BJ (cell line): ENCODE data around the gene MSL3B.

Experiments used
- CTCF ChIA-PET: fragments of 350-600 bp; formaldehyde crosslinking; extraction: SDS; loops from one replicate; lab custom pipeline; 2021; ENCODE audit warnings: antibody characterized with exemption, inconsistent platforms; lab: Yijun Ruan, JAX
- POLR2A ChIA-PET: fragments of 300-600 bp; sonication (Branson Sonifier 250); formaldehyde crosslinking; extraction: SDS; loops from one replicate; lab custom pipeline; 2021; ENCODE audit warnings: antibody characterized with exemption; lab: Charles Lee
- DNase-seq: peaks from one replicate; pipeline ENCODE4 v3.0.0-alpha.2; 2011; ENCODE audit warnings: low read depth
- H3K27me3 ChIP-seq: 2 replicates; pipeline ENCODE4 v1.6.0; 2011; ENCODE audit warnings: low read length; ENCODE audit not compliant: control insufficient read depth, insufficient read depth
- H3K36me3 ChIP-seq: 2 replicates; pipeline ENCODE4 v1.5.1; 2011; ENCODE audit warnings: low read length; ENCODE audit not compliant: control insufficient read depth, insufficient read depth
- H3K4me3 ChIP-seq: 2 replicates; pipeline ENCODE4 v1.5.1; 2011; ENCODE audit warnings: low read depth, mild to moderate bottlenecking, control low read depth, low read length
- CTCF ChIP-seq: IDR thresholded peaks from 2 replicates; pipeline ENCODE4 v1.5.1; 2011; ENCODE audit warnings: low read depth, mild to moderate bottlenecking, control low read depth, inconsistent platforms, low read length, moderate library complexity; ENCODE audit not compliant: insufficient read depth

MSL3B gene

DNA sequence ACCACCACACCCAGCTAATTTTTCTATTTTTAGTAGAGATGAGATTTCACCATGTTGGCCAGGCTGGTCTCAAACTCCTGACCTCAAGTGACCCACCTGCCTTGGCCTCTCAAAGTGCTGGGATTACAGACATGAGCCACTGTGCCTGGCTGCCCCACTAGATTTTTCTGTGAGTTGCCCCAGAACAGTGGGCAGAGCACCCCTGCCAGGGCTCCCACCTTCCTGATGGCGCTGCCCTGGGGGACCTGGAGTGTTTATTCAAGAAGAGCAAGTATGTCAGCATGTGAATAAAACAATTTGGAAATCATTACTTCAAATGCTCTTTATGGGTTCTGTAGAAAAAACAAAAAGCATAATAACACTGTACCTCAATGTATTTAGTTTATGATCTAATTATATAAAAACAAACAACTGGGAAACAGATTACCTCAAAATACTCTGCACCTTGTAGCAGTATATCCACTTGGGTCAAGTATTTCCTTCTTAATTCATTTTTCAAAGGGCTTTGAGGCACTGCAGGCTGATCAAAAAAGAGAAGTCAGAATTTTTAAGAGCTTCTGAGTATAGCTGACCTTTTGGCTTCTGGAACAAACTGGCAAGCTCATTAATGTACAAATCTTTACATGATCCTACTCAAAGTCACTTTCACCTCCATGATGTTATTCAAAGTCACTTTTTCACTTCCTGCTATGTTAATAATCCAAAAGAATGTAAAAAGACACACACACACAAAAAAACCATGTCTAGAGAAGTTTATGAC, 22.7 kb downstream of the MSL3B start:
- Histone ChIP-seq H3K27me3 (no peaks in the 10 kb centered on the region), H3K4me3 (no peak overlapping the region), H3K36me3 (peaks cover 2% of the 10 kb centered on the region)
- POLR2A ChIA-PET: no interaction called here
- no peak for DNase-seq
- CTCF ChIA-PET: no interaction called here
- no peak for TF ChIP-seq CTCF

DNA sequence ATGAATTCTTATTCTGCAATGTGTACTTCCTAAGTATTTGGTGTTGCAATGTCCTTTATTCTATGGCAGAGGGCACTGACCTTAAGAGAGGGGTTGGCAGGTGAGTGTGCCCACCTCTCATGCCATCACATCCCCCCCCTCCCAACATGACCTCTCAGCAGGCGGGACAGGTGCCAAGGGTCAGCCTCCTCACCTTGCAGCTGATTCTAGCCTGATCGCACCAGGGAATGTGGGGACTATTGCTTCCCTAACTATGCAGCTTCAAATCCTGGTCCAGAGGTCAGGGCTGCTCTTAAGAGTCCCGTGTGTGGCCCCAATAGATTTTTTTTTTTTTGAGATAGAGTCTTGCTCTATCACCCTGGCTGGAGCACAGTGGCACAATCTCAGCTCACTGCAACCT, 23.4 kb downstream of the MSL3B start:
- no peak for DNase-seq
- CTCF ChIA-PET: no interaction called here
- H3K36me3 ChIP-seq: peaks cover 2% of the 10 kb centered on the region

GRCh38 chr2:233844064-233844807, 23.9 kb downstream of the MSL3B start:
- no peak for TF ChIP-seq CTCF
- POLR2A ChIA-PET: no interaction called here
- CTCF ChIA-PET: interaction anchor here (1.2 kb wide), 1 partner anchor 14 kb away, joined by 3 read pairs; no protein-coding TSS in a partner anchor
- no peak for DNase-seq
- Histone ChIP-seq H3K36me3 (peaks cover 2% of the 10 kb centered on the region), H3K27me3 (no peaks in the 10 kb centered on the region), H3K4me3 (no peak overlapping the region)

More for the DNA sequence above, 23.4 kb downstream of the MSL3B start:
- TF ChIP-seq CTCF: no peak
- no peak overlapping the region for H3K4me3 ChIP-seq
- H3K27me3 ChIP-seq: no peaks in the 10 kb centered on the region
- POLR2A ChIA-PET: no interaction called here

- CTCF ChIA-PET: interaction anchor here (1.9 kb wide), 1 partner anchor 16 kb away, joined by 9 read pairs; no protein-coding TSS in a partner anchor
- no peak for TF ChIP-seq CTCF
Observed at GRCh38 chr2:233841183-233841582, 27.0 kb downstream of the MSL3B start.

DNA sequence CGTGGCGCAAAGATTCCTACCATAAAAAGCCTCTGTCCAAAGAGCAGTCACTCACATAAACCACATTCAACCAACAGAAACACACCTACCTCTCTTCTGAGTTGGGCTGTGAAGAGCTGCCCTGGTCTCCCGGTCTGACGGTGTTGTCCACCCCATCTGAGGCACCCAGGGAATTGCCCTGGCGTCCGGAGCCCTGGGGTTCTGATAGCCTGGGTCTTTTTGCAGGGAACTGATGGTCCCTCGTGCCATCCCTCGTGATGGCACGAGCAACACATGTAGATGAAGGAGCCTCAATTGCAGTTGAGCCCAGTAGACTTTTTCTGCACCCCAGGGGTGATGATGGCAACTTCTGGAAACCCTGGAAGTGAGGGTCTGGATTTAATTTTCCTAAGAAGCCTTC, 27.7 kb downstream of the MSL3B start:
- ChIA-PET CTCF (interaction anchor here (1.3 kb wide), 1 partner anchor 18 kb away, joined by 3 read pairs; no protein-coding TSS in a partner anchor), POLR2A (no interaction called here)
- TF ChIP-seq CTCF: no peak
- no peak for DNase-seq
- Histone ChIP-seq H3K4me3 (no peak overlapping the region), H3K27me3 (no peaks in the 10 kb centered on the region), H3K36me3 (no peaks in the 10 kb centered on the region; the same call in none of the 2 replicates)

More at GRCh38 chr2:233841183-233841582, 27.0 kb downstream of the MSL3B start:
- Histone ChIP-seq H3K4me3 (no peak overlapping the region), H3K27me3 (no peaks in the 10 kb centered on the region), H3K36me3 (no peaks in the 10 kb centered on the region; the same call in none of the 2 replicates)
- DNase-seq: no peak
- POLR2A ChIA-PET: no interaction called here
